Endothelial cell of umbilical vein (primary cell): ENCODE data around the gene SLC35B2. TPM values are rescaled to one million over a fixed set of nuclear protein-coding genes. Genes with fewer than 3 reads are reported as not detected.

Experiments used
- BruUV-seq: library from RNA; stranded (reverse); fragments of 400-500 nt; replicated peaks from 2 replicates; lab custom pipeline; 2021; lab: Mats Ljungman, UMichigan
- CTCF ChIA-PET: fragments of 300-600, 350-600 bp; sonication (Branson Sonifier 250); formaldehyde crosslinking; loops from one replicate; lab custom pipeline; 2021; ENCODE audit warnings: antibody characterized with exemption, inconsistent platforms; lab: Charles Lee
- POLR2A ChIA-PET: fragments of 300-600, 350-600 bp; sonication (Branson Sonifier 250); formaldehyde crosslinking; loops from one replicate; lab custom pipeline; 2021; ENCODE audit warnings: antibody characterized with exemption, inconsistent platforms; lab: Charles Lee
- DNase-seq: peaks from one replicate; pipeline ENCODE4 v3.0.0-alpha.2; 2011; ENCODE audit warnings: low read depth, low spot score
- FAIRE-seq: peaks from 2 replicates; lab custom pipeline; 2011; peaks lifted over from hg19 to GRCh38; lab: Jason Lieb, UNC
- H2AFZ ChIP-seq: 2 replicates; pipeline ENCODE4 v1.6.0; 2012; ENCODE audit warnings: low read depth, low read length, control low read depth, inconsistent platforms
- H3K27ac ChIP-seq: 2 replicates; pipeline ENCODE4 v1.5.1; 2011; ENCODE audit warnings: low read depth, mild to moderate bottlenecking, control low read depth, low read length, moderate library complexity; ENCODE audit not compliant: insufficient read depth
- H3K27me3 ChIP-seq, 2 experiments: 2 replicates each; pipeline versions ENCODE4 v1.6.0 to v1.6.1; 2011; ENCODE audit warnings: low read length in 2 of 2, mixed read lengths in 1 of 2; ENCODE audit not compliant: control insufficient read depth in 2 of 2, insufficient read depth in 2 of 2
- H3K36me3 ChIP-seq, 2 experiments: 2 replicates in 1 of 2; 3 replicates in 1 of 2; pipeline ENCODE4 v1.5.1; 2011; ENCODE audit warnings: low read length in 2 of 2, mild to moderate bottlenecking in 1 of 2, moderate library complexity in 1 of 2; ENCODE audit not compliant: control insufficient read depth in 2 of 2, insufficient read depth in 2 of 2; ENCODE audit errors: extremely low read depth in 1 of 2
- H3K4me1 ChIP-seq: 3 replicates; pipeline ENCODE4 v1.5.1; 2011; ENCODE audit warnings: mild to moderate bottlenecking, low read length; ENCODE audit not compliant: control insufficient read depth, insufficient read depth; ENCODE audit errors: extremely low read depth
- H3K4me2 ChIP-seq: 2 replicates; pipeline ENCODE4 v1.6.1; 2011; ENCODE audit warnings: low read length, control low read depth, mixed read lengths; ENCODE audit not compliant: insufficient read depth
- H3K4me3 ChIP-seq, 3 experiments: fragments of 200-600 bp in 1 of 3; sonication (generic), shearing (Covaris generic) in 1 of 3; replicated peaks in 1 of 3; 2 replicates each; pipeline ENCODE4 v1.5.1; 2011 to 2016; ENCODE audit warnings: control low read depth in 3 of 3, low read length in 3 of 3, mild to moderate bottlenecking in 2 of 3, inconsistent platforms in 1 of 3, low read depth in 1 of 3, moderate library complexity in 1 of 3; ENCODE audit not compliant: insufficient read depth in 1 of 3
- H3K79me2 ChIP-seq: 2 replicates; pipeline ENCODE4 v1.6.0; 2012; ENCODE audit warnings: low read length, inconsistent platforms; ENCODE audit not compliant: control insufficient read depth, insufficient read depth
- H3K9ac ChIP-seq: replicated peaks from 2 replicates; pipeline ENCODE3; 2011; ENCODE audit warnings: low read length, control low read depth; ENCODE audit not compliant: insufficient read depth; ENCODE audit errors: extremely low read depth
- H3K9me1 ChIP-seq: replicated peaks from 3 replicates; pipeline ENCODE4 v1.6.0; 2011; ENCODE audit warnings: mild to moderate bottlenecking, low read length; ENCODE audit not compliant: control insufficient read depth, insufficient read depth; ENCODE audit errors: extremely low read depth
- H3K9me3 ChIP-seq: replicated peaks from 2 replicates; pipeline ENCODE4 v1.5.1; 2012; ENCODE audit warnings: low read length, inconsistent platforms; ENCODE audit not compliant: control insufficient read depth, insufficient read depth
- H4K20me1 ChIP-seq: replicated peaks from 2 replicates; pipeline ENCODE3; 2011; ENCODE audit warnings: mild to moderate bottlenecking, low read length; ENCODE audit not compliant: control insufficient read depth, insufficient read depth; ENCODE audit errors: extremely low read depth
- CTCF ChIP-seq, 2 donors: IDR thresholded peaks; 1 replicate in 1 of 2; 2 replicates in 1 of 2; pipeline ENCODE4 v1.5.1; 2011; ENCODE audit warnings: low read length in 2 of 2, mild to moderate bottlenecking in 2 of 2, moderate library complexity in 2 of 2, control low read depth in 1 of 2, inconsistent platforms in 1 of 2, low read depth in 1 of 2; ENCODE audit not compliant: insufficient read depth in 1 of 2; ENCODE audit errors: extremely low read depth in 1 of 2
- EZH2 ChIP-seq: IDR thresholded peaks from 2 replicates; pipeline ENCODE4 v1.6.1; 2012; ENCODE audit warnings: borderline replicate concordance, low read depth, mild to moderate bottlenecking, moderate library complexity, low read length, inconsistent platforms; ENCODE audit not compliant: severe bottlenecking
- FOS ChIP-seq: IDR thresholded peaks from 2 replicates; pipeline ENCODE4 v1.6.1; 2011; ENCODE audit warnings: mild to moderate bottlenecking, low read length, moderate library complexity, borderline replicate concordance; ENCODE audit not compliant: insufficient read depth
- GATA2 ChIP-seq: IDR thresholded peaks from 2 replicates; pipeline ENCODE4 v1.7.0; 2011; ENCODE audit warnings: low read depth, mild to moderate bottlenecking, moderate library complexity, mixed read lengths, low read length; ENCODE audit not compliant: insufficient read length, insufficient read depth
- JUN ChIP-seq: IDR thresholded peaks from 2 replicates; pipeline ENCODE4 v1.6.1; 2011; ENCODE audit warnings: borderline replicate concordance, low read depth; ENCODE audit not compliant: insufficient read length, insufficient read depth
- MYC ChIP-seq: IDR thresholded peaks from one replicate; pipeline ENCODE4 v1.6.1; 2011; ENCODE audit warnings: mild to moderate bottlenecking, low read depth, low read length
- POLR2A ChIP-seq: IDR thresholded peaks from 2 replicates; pipeline ENCODE4 v1.6.1; 2012; ENCODE audit warnings: low read depth, mild to moderate bottlenecking, control low read depth, low read length
- POLR2AphosphoS5 ChIP-seq: IDR thresholded peaks from 2 replicates; pipeline ENCODE4 v1.6.1; 2012; ENCODE audit warnings: low read depth, mild to moderate bottlenecking, control low read depth, low read length, moderate library complexity; ENCODE audit not compliant: insufficient read depth
- dilution Hi-C: fragments of 300-500 bp; cut with MboI; formaldehyde crosslinking; loops from one replicate; pipeline ENCODE4 v1.15.0; 2019; ENCODE audit warnings: low sequenced_read_pairs; ENCODE audit not compliant: extremely low pct_ligation_motif_present
- intact Hi-C: fragments of 100-400 bp; cut with micrococcal nuclease; formaldehyde crosslinking; loops from one replicate; pipeline ENCODE4 v1.10.0; 2022
- polyA plus RNA-seq, 4 experiments: library from polyadenylated mRNA; depleted of rRNA in 3 of 4; stranded (reverse) in 3 of 4; unstranded in 1 of 4; fragments of >200 nt; gene quantifications; 2 replicates each; pipeline versions ENCODE4 v1.2.1 to v1.2.3, GENCODE V29; 2011 to 2012; ENCODE audit warnings: missing spikeins in 1 of 4
- total RNA-seq: library from RNA; stranded (reverse); gene quantifications from 2 replicates; pipeline ENCODE4 v1.2.3, GENCODE V29; 2021
- TF ChIP-seq, protein P1 (sequence below): IDR thresholded peaks from 2 replicates; pipeline ENCODE4 v1.6.1; 2011; ENCODE audit not compliant: insufficient read depth, insufficient read length

The SLC35B2 gene
- total and polyA plus RNA-seq, 2 donors (not counting 3 experiments of a cell fraction or from before 2014, with no cell fraction given) = 53.4 to 112 TPM

DNA sequence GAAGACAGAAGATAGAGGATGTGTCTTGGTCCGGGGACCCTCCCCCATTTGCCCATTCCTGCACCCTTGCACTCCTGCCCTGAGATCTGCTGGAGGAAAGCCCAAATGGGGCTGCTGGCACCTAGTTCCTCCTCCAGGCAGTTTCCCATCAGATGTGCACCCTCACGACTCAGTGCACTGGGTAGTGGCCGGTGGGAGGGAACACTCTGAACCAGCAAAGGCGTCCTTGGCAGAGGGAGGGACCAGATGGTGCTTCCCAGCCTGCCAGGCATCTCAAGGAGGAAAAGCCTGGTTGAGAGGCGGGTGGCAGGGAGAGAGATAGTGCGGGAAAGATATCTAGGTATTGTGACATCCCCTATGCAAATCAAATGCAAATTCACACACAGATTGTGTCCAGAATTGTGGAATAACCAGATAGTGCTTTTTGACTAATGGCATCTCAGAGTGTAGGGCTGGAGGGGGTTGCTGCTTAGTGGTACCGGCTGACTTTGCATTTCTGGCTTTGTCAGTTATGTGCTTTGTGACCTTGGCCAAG is 32.5 kb upstream of the SLC35B2 start:
- Histone ChIP-seq H3K27ac (no peak overlapping the region), H3K4me3 (no peak overlapping the region), H3K27me3 (peaks cover 10 to 14% of the 10 kb centered on the region in 2 experiments), H3K9me3 (no peaks in the 10 kb centered on the region), H4K20me1 (no peaks in the 10 kb centered on the region), H3K9ac (no peak overlapping the region), H3K9me1 (no peaks in the 10 kb centered on the region), H3K79me2 (no peaks in the 10 kb centered on the region), H2AFZ (no peak overlapping the region), H3K36me3 (no peaks in the 10 kb centered on the region), H3K4me1 (no peaks in the 10 kb centered on the region), H3K4me2 (no peak overlapping the region)
- TF ChIP-seq JUN (no peak), CTCF (IDR thresholded peaks at IDR 0.05; ENCODE audit: extremely low read depth in 1 of 2, insufficient read depth in 1 of 2, low read depth in 1 of 2, low read length in 2 of 2) (no peak), POLR2A (no peak), FOS (no peak), MYC (no peak), GATA2 (no peak), EZH2 (no peak), POLR2AphosphoS5 (no peak)
- TF ChIP-seq, protein P1, sequence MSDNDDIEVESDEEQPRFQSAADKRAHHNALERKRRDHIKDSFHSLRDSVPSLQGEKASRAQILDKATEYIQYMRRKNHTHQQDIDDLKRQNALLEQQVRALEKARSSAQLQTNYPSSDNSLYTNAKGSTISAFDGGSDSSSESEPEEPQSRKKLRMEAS = no peak
- dilution Hi-C loops = no loop called here
- intact Hi-C loops = no loop called here
- no TSS peak for BruUV-seq
- no peak for FAIRE-seq
- POLR2A ChIA-PET = no interaction called here
- CTCF ChIA-PET = interaction anchor here (0.9 to 1.7 kb wide), 2 partner anchors 15 to 23 kb away, joined by 3 to 5 read pairs; partner anchors contain the start of gene AARS2
- no peak for DNase-seq
